Nephron progenitor cell (in vitro differentiated cells): Measurements from ENCODE around the gene KLHL2.

Experiments
- DNase-seq: peaks from one replicate; pipeline ENCODE4 v3.0.0; 2021
- H3K27ac Mint-ChIP-seq: 2 replicates; pipeline ENCODE4 v1.8.0; 2021; ENCODE audit warnings: mild to moderate bottlenecking, moderate library complexity, mixed read lengths
- H3K27me3 Mint-ChIP-seq: 2 replicates; pipeline ENCODE4 v1.8.0; 2021; ENCODE audit warnings: mild to moderate bottlenecking, low read depth, mixed read lengths; ENCODE audit not compliant: poor library complexity
- H3K36me3 Mint-ChIP-seq: 2 replicates; pipeline ENCODE4 v1.8.0; 2021; ENCODE audit warnings: low read depth, mixed read lengths
- H3K4me1 Mint-ChIP-seq: 2 replicates; pipeline ENCODE4 v1.8.0; 2021; ENCODE audit warnings: mixed read lengths
- H3K4me3 Mint-ChIP-seq: 2 replicates; pipeline ENCODE4 v1.8.0; 2021; ENCODE audit warnings: mild to moderate bottlenecking, moderate library complexity, mixed read lengths
- H3K9me3 Mint-ChIP-seq: 2 replicates; pipeline ENCODE4 v1.8.0; 2021; ENCODE audit warnings: mild to moderate bottlenecking, moderate library complexity, mixed read lengths
- TF ChIP-seq, protein P1 (sequence below): fragments of 200-600 bp; sonication (generic); IDR thresholded peaks from 2 replicates; pipeline ENCODE4 v1.5.0; 2021; ENCODE audit warnings: antibody characterized with exemption

The KLHL2 gene

DNA sequence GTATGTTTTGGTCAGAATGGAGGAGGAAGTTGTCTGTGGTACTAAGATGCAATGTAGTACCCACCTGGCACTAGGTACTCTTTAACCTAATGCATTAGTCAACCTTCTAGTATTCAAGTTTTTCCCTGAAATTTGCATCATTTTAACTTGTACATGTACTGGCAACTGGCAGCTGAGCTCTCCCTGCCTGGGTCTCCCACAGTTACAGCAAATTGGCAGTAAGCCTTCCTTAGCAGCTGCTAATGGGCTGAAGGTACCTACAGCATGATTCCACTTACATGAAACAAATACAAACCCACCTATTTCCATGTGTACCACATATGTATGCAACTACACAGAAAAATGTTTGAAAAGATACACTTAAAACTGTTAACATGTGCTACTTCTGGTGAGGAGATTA, 8.1 kb upstream of the KLHL2 start:
- TF ChIP-seq, protein P1, sequence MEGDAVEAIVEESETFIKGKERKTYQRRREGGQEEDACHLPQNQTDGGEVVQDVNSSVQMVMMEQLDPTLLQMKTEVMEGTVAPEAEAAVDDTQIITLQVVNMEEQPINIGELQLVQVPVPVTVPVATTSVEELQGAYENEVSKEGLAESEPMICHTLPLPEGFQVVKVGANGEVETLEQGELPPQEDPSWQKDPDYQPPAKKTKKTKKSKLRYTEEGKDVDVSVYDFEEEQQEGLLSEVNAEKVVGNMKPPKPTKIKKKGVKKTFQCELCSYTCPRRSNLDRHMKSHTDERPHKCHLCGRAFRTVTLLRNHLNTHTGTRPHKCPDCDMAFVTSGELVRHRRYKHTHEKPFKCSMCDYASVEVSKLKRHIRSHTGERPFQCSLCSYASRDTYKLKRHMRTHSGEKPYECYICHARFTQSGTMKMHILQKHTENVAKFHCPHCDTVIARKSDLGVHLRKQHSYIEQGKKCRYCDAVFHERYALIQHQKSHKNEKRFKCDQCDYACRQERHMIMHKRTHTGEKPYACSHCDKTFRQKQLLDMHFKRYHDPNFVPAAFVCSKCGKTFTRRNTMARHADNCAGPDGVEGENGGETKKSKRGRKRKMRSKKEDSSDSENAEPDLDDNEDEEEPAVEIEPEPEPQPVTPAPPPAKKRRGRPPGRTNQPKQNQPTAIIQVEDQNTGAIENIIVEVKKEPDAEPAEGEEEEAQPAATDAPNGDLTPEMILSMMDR, result no peak
- no peak for DNase-seq
- H3K36me3 Mint-ChIP-seq, result no peaks in the 10 kb centered on the region
- H3K9me3 Mint-ChIP-seq, result no peaks in the 10 kb centered on the region
- no peak overlapping the region for H3K27ac Mint-ChIP-seq
- H3K4me1 Mint-ChIP-seq, result no peaks in the 10 kb centered on the region
- no peak overlapping the region for H3K4me3 Mint-ChIP-seq
- peaks cover 5% of the 10 kb centered on the region for H3K27me3 Mint-ChIP-seq

DNA sequence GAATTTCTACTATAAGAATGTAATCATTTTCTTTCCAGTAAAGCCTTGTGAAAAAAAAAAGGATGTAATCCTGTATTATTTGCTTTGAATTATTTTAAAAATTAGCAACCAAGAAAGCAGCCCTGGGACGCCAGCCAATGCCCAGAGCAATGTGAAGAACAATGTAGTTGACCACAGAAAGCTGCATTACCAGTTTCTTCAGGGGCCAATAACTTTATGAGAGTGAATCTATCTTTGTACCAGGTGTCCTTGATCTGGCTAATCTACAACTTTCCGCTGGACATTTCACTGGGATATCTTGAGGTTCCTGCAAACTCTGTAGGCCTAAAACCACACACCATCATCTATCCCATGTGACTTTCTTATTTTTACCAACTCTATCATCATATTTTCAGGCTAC, 7.6 kb upstream of the KLHL2 start:
- TF ChIP-seq, protein P1, result no peak
- DNase-seq, result no peak
- Mint-ChIP-seq H3K4me3 (no peak overlapping the region), H3K4me1 (no peaks in the 10 kb centered on the region), H3K36me3 (no peaks in the 10 kb centered on the region), H3K27ac (no peak overlapping the region), H3K27me3 (peaks cover 5% of the 10 kb centered on the region), H3K9me3 (no peaks in the 10 kb centered on the region)

DNA sequence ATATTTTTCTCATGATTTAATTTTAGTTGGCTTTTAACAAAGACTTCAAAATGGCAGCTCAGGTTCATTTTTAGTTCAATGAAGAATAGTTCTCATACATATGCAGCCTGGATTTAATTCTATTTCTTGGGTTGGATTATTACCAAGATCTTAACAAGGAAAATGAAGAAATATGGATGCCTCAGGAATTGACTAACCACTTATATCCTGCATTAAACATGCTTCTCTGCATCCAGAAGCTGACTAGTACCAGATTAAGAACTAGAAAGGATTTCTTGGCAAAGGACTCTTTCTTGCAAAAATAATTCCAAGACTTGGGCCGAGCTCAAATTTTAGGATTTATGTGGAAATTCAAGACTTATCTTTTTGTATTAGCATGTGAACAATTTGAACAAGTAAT, 5.6 kb upstream of the KLHL2 start:
- no peak for DNase-seq
- H3K9me3 Mint-ChIP-seq, result no peaks in the 10 kb centered on the region
- no peak overlapping the region for H3K4me3 Mint-ChIP-seq
- H3K4me1 Mint-ChIP-seq, result peaks cover 8% of the 10 kb centered on the region
- no peaks in the 10 kb centered on the region for H3K36me3 Mint-ChIP-seq
- H3K27ac Mint-ChIP-seq, result no peak overlapping the region
- TF ChIP-seq, protein P1, result no peak
- H3K27me3 Mint-ChIP-seq, result peaks cover 13% of the 10 kb centered on the region

DNA sequence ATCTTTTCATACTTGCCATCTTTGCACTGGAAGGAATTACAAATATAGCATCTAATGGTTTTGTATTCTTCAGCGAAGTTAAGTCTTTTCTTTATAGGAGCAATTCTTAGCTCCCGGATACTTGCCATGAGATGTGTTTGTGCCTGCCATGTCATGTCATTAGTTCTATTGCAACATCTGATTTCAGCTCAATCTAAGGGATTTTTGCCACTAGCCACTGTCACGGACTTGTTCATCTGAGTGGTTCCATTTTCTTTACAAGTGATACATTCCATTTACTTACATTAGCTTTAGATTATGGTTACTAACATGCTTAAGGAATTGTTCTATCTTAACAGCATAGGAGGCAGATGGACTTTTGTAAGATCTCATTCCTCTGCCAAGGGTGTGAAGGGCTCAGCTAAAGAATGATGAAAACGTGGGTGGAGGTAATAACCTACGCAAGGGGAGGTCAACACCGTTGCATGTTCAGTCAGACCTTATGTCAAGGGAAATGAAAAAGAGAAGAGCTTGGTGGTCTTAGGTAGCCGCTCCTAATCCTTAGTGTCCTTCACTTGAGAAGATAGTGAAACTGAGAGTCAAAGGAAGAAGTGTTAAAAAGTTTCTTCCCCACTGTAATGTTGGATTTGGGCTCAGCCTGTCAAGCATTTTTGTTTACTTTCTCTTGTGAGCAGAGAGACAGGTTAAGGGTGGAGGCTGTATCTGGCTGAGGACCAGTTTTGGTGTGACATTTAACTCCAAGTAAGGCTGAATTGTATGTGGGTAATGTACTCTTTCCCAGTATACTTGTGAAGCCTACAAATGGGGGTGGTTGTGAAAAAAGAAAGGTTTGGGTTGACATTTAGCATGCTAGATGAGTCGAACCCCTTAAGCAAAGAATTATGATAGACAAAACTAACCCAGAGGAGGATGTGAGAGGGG, 3.6 kb upstream of the KLHL2 start:
- Mint-ChIP-seq H3K27ac (no peak overlapping the region), H3K4me1 (peaks cover 14% of the 10 kb centered on the region), H3K4me3 (no peak overlapping the region), H3K36me3 (no peaks in the 10 kb centered on the region), H3K27me3 (peaks cover 22% of the 10 kb centered on the region), H3K9me3 (no peaks in the 10 kb centered on the region)
- DNase-seq, result no peak
- TF ChIP-seq, protein P1, result no peak

DNA sequence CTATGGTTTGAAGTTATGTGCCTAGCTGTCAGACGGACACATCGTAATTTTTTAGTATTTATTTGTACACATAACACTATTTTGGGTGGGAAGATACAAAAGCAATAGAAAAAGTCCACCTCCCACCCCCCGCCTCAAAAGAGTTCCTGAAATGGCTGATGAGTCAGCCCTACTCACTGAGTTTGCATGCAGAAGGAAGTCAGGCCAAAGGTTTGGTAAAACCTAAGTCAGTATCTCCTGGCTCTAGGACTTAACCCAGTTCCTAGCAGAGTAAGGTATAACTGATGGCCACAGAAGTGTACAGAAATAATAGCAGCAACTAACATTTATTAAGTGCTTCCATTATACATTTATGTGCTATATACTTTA, 2.9 kb upstream of the KLHL2 start:
- H3K4me3 Mint-ChIP-seq, result no peak overlapping the region
- H3K27ac Mint-ChIP-seq, result no peak overlapping the region
- H3K4me1 Mint-ChIP-seq, result peaks cover 14% of the 10 kb centered on the region
- no peak for DNase-seq
- no peaks in the 10 kb centered on the region for H3K36me3 Mint-ChIP-seq
- no peaks in the 10 kb centered on the region for H3K9me3 Mint-ChIP-seq
- TF ChIP-seq, protein P1, result no peak
- peaks cover 28% of the 10 kb centered on the region for H3K27me3 Mint-ChIP-seq

DNA sequence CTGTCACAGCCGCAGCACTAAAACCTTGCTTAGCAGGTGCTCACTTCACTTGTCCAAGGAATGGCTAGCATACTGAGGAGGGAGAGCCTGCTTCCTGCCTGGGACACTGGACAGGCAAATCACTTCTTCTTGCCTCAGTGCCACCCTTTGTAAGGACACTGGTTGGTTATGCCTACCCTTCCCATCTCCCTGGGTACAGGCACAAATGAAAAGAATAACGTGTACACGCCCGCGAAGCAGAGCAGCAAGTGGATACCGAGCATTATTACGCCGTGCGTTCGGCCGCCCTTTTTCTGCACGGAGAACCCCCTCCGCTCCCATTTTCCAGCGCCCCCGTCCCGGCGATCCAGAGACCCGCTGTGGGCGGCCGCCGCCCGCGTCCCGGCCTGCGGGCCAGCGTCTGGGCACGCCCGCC, 338 bp upstream of the KLHL2 start:
- H3K27ac Mint-ChIP-seq, result no peak overlapping the region

More for the DNA sequence above, 338 bp upstream of the KLHL2 start:
- peak; percentile 14 for DNase-seq
- TF ChIP-seq, protein P1, result no peak
- no peaks in the 10 kb centered on the region for H3K36me3 Mint-ChIP-seq
- H3K27me3 Mint-ChIP-seq, result peaks cover 23% of the 10 kb centered on the region
- H3K4me3 Mint-ChIP-seq, result peak overlapping the region; percentile 79
- H3K4me1 Mint-ChIP-seq, result peaks cover 27% of the 10 kb centered on the region
- no peaks in the 10 kb centered on the region for H3K9me3 Mint-ChIP-seq
